GM19193 (cell line): ENCODE measurements around the gene CCL19.

Experiments used
- POLR2A ChIP-seq: IDR thresholded peaks from 4 replicates; pipeline ENCODE4 v1.6.1; 2011; ENCODE audit not compliant: insufficient read depth, insufficient read length; ENCODE audit errors: extremely low read depth

The CCL19 gene

GRCh38 chr9:34707130-34707529, 16.1 kb upstream of the CCL19 start:
- no peak for TF ChIP-seq POLR2A

DNA sequence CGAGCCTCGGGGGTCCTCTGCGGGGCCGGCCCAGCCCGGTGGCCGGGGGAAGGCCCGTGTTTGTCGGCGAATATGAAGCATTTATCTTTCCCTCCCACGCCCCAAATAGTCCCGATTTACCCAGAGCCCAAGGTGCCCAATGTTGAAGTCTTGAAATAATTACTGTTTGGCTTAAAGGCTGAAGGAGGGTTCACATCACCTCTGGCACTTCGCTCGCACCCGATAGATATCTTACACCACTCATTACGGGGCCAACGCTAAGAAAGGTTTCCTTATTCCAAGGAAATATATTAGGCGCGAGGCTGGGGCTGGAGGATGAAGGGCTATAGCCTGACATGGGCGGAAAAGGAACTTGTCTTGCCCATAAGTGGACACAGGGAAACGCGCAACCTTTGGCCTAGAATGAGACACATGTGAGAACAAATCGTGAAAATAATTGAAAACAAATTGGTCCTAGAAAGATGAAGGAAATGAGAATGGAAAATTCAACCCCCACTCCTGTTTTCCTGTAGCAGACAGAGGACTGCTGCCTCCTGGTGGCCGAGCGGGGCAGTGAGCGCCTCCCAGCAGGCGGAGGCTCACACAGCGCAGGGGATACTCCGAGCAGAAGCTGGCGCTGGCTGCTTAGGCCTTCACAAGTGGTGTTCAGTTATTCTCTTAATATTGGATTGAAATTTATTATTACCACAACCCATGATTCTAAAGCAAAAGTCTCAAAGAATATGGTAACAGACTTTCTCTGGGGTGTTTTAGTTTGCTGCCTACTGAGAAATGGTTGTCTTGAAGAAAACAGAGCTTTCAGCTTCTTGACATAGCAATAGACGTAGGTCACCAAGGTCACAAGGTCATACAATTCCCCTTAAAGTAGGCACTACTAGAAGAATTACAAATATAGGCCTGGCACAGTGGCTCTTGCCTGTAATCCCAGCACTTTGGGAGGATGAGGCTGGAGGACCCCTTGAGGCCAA, 11.0 kb upstream of the CCL19 start:
- no peak for TF ChIP-seq POLR2A

DNA sequence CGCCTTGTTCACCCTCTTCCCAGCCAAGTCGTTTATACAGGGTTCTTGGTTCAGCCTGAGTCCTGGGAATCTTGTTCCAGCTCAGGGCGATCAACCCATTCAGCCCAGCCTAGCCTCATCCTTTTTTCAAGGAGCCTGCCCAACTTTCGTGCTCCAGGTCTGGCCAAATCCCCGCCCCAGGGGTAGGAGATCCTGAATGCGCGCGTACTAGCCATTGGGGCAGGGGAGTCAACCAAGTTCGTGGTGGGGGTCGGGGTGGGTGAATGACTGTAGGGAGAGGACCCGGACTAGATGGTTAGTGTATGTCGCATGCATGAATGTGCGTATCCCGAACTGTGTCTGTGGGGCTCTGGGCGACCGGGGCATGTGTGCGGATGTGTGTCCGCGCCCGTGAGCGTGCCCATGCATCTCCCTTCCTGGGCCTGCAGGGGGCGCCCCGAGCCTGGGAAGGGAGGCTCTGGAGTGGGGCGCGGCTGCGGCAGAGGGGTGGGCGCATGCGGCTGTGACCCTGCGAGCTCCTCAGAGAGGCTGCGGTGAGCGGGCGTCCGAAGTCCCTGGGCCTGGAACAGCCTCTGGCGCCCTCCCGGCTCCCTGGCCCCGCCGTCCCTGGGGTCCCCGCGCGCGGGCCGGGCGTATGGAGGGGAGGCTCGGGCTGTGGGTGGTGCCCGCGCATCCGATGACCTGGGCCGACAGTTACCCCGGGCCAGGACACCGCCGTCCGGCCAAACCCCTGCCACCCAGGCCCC, 10.1 kb upstream of the CCL19 start:
- no peak for TF ChIP-seq POLR2A

DNA sequence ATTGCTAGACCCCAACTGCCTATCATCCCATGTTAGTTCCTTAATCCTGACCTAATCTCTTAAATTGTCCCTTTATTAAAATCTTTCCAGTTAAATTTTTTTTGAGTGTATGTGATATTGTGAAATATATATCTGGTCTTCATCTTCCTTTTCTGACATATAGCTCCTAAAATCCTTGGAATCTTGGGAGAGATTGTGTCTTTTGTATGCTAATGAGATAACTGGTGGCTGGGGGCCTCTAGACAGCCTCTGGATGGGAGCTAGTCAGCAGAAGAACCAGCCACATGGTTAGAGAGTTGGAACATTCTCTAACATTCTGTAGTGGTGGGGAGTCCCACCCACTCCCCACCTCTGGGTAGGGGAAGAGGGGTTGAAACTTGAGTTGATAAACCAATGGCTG, 3.7 kb upstream of the CCL19 start:
- no peak for TF ChIP-seq POLR2A

- TF ChIP-seq POLR2A, result no peak
Measured at GRCh38 chr9:34693560-34693959, 2.5 kb upstream of the CCL19 start.

GRCh38 chr9:34691936-34692315, 850 bp upstream of the CCL19 start:
- TF ChIP-seq POLR2A, result no peak

- TF ChIP-seq POLR2A, result no peak
Measured at GRCh38 chr9:34689512-34689911, 1.6 kb downstream of the CCL19 start.

DNA sequence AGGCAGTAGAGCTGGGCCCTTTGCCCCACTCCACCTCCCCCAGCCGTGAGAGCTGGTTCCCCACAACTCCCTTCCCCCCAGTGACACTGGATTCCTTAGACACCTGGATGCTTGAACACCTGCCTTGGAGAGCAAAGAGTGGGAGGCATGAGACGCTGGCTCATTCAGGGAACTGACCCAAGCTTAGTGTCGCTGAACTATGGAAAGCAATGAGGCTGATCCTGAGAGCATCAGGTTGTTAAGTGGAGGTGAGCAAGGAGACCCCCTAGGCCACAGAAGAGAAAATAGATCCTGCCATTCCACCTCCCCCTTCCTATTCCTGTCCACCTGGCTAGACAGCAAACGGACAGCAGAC, 2.0 kb downstream of the CCL19 start:
- no peak for TF ChIP-seq POLR2A

GRCh38 chr9:34688329-34689115, 2.6 kb downstream of the CCL19 start:
- TF ChIP-seq POLR2A, result no peak

- no peak for TF ChIP-seq POLR2A
Measured at GRCh38 chr9:34687276-34688030, 3.6 kb downstream of the CCL19 start.

- no peak for TF ChIP-seq POLR2A
Measured at GRCh38 chr9:34686732-34687131, 4.3 kb downstream of the CCL19 start.

GRCh38 chr9:34686231-34686630, 4.8 kb downstream of the CCL19 start:
- TF ChIP-seq POLR2A, result no peak

- no peak for TF ChIP-seq POLR2A
Measured at GRCh38 chr9:34685591-34685990, 5.5 kb downstream of the CCL19 start.

DNA sequence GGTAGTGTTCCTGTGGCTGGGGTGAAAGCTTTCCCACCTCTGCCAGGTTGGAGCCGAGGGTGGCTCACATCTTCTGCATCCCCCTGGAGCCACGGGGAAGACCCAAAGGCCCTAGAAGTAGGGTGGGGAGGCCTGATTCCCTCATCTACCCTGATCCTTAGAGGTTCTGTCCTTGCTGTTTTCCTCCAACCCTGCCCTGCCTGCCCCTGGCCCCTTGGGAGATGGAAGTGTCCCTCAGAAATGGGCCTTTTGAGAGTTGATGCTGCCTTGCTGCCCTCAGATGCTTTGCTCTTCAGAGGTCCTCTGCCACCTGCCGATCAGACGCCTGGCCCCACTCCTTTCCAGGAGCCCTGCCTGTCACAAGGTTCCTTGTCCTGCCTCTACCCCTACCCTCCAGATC, 6.3 kb downstream of the CCL19 start:
- TF ChIP-seq POLR2A, result no peak

DNA sequence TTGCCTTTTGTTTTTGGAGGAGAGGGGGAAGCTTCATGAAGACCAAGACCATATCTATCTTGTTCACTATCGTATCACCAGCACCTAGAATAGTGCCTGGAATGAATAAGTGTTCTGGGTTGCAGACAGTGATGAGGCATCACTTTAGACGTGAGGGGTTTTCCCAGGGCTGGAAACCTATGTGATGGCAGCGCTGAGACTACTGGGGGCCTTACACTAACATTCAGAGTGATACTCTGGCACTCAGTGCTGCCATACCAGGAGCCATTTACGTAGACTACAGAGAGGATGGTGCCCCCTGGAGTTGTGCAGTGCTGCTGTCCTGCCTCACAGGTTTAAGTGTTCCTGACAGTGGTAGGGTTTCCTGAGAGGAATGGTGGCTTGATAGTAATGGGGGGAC, 6.9 kb downstream of the CCL19 start:
- TF ChIP-seq POLR2A, result no peak

DNA sequence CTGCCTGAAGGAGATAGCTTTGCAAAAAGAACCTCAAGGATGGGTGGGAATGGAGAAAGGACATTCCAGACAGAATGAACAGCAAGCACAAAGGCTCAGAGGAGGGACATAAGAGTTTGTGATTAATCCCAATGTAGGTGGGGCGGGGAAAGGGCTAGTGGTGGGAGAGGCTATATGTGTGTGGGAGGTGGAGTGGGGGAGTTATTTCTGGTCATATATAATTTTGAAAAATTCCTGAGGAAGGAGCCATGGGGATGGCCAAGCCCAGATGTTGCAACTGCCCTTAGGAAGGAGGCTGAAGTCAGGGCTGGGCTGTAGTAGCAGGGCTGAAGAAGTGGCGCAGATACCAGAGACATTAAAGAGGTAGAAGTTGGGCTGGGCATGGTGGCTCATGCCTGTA, 15.2 kb downstream of the CCL19 start:
- TF ChIP-seq POLR2A, result no peak
